ENCODE data around the gene ABCC8.

GRCh38 chr11:17382046-17382728 is 94.5 kb downstream of the ABCC8 start:
- TF ChIP-seq CTCF (conservative IDR thresholded peaks at IDR 0.05; ENCODE audit: low read depth, low read length) (no peak), EZH2 (IDR thresholded peaks at IDR 0.05; ENCODE audit: borderline replicate concordance, low read depth, low read length, poor library complexity, severe bottlenecking) (no peak)
